Activated CD8-positive, alpha-beta memory T cell treated with anti-CD3 and anti-CD28 coated beads, Interleukin-2, amount 50 U/mL, for 4 hours (primary cell): ENCODE measurements around the gene CCDC185.
"Not testable (repeated sequence)": the region's sequence is repeated elsewhere in the genome, so short reads cannot be mapped to it uniquely, and the experiment has no call there.

Experiments
- DNase-seq: peaks from one replicate; pipeline ENCODE4 v3.0.0-alpha.2; 2020

CCDC185 gene

DNA sequence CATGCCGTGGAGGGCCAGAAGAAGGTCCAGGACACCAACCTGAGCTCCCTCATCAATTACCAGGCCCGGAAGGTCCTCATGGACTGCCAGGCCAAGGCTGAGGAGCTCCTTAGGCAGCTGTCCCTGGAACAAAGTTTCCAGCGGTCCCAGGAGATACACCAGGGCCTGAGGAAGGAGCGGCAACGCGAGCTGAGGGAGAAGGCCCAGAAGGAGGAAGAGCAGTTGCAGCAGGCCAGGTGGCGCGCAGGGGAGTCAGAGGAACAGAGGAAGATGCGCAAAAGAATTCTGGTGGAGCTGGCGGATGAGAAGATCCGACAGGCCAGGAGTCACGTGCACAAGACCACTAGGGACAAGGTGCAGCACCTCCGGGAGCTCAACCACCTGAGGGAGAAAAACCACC, 1.5 kb downstream of the CCDC185 start:
- no peak for DNase-seq

DNA sequence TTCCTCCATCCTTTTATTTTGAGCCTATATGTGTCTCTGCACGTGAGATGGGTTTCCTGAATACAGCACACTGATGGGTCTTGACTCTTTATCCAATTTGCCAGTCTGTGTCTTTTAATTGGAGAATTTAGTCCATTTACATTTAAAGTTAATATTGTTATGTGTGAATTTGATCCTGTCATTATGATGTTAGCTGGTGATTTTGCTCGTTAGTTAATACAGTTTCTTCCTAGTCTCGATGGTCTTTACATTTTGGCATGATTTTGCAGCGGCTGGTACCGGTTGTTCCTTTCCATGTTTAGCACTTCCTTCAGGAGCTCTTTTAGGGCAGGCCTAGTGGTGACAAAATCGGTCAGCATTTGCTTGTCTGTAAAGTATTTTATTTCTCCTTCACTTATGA, 6.2 kb downstream of the CCDC185 start:
- not testable (repeated sequence) for DNase-seq

DNA sequence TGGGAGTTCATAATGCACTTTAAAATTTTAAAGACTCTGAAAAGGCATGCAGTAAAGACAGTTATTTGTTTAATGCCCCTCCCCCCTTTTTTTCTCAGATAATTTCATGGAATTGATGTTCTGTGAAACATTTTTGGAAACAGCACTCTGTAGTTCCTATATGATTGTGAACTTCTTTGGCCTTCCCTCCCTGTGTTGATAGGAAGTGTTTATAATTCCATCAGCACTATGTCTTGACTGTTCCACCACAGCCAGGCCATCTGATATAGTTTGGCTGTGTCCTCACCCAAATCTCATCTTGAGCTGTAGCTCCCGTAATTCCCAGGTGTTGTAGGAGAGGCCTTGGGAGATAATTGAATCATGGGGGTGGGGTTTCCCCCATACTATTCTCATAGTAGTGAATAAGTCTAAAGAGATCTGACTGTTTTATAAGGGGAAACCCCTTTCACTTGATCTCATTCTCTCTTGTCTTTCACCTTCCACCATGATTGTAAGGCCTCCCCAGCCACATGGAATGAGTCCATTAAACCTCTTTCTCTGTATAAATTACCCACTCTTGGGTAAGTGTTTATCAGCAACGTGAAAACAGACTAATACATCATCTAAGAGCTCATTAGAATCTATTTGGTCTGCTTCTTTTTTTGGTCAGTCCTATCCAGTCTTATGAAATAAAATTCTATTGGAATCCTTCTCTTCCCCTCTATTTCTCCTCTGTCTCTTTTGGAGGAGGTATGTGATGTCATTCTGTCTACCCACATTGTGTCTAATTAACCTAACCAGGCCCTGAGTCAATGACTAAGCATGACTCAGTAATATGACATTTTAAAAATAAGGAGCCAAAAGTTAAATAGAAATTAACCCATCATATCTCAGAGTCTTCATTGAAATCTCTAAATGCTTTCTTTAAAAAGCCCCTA, 8.9 kb downstream of the CCDC185 start:
- no peak for DNase-seq

- no peak for DNase-seq
Observed at GRCh38 chr1:223402790-223403142, 9.6 kb downstream of the CCDC185 start.

DNA sequence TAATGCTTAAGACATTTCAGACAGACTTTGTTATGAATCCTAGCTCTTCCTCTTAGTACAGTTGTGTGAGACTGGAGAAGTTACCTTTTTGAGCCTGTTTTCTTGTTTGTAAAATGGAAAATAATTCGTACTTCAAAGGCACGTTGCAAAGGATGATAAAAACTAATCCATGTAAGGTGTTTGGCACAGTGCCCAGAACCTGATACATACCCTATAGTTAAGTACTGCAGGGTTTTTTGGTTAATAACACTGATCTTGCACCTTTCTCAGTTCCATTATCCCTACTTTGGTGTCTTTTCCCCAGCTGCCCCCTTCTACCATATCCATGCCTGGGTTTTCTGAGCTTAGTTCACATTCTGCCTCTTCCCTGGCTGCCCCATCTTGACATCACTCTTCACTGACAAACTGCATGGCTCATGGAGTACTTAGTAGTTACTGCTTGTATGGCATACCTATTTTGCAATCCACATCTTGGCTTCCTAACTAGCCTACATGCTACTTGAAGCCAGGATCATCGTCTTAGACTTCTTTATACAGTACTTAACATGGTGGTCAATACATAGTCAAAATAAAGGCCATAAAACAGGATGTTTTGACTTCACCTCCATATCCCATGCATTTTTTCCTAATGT, 10.1 kb downstream of the CCDC185 start:
- DNase-seq = no peak

GRCh38 chr1:223405507-223405906, 12.3 kb downstream of the CCDC185 start:
- DNase-seq = no peak

- no peak for DNase-seq
Observed at GRCh38 chr1:223410036-223410435, 16.8 kb downstream of the CCDC185 start.

GRCh38 chr1:223411309-223411708, 18.1 kb downstream of the CCDC185 start:
- no peak for DNase-seq

DNA sequence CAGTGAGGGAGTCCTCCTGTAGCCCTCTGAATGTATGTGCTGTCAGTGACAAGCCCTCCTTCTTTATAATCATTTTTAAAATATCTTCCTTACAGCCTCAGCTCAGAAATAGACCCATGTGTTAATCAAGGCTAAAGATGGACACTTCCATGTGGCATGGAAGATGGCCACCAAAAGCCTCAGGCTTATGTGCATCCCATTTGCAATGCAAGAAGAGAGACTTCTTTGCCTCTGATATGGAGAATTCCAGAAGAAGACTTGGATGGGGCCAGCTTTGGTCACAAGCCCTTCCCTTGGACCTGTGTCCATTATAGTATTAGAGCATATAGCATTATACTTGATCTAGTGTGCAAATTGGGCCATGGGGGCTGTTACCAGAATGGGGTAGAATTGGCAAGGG, 18.5 kb downstream of the CCDC185 start:
- no peak for DNase-seq

DNA sequence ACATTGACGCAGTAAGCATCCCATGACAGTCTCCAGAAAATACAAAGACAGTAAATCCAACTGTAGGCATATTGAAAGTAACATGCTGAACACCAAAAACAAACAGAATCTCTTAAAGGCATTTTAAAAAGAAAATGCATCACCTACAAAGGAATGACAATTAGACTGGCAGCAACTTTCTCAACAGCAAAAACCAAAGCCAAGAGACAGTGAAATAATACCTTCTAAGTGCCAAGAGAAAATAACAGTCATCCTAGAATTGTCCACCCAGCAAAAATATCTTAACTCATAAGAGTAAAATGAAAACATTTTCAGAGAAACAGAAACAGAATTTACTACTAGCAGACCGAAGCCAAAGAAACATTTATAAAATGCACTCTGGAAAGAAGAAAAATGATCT, 20.0 kb downstream of the CCDC185 start:
- no peak for DNase-seq

- no peak for DNase-seq
Observed at GRCh38 chr1:223417444-223417843, 24.2 kb downstream of the CCDC185 start.

- DNase-seq = no peak
Observed at GRCh38 chr1:223417903-223418663, 24.9 kb downstream of the CCDC185 start.

DNA sequence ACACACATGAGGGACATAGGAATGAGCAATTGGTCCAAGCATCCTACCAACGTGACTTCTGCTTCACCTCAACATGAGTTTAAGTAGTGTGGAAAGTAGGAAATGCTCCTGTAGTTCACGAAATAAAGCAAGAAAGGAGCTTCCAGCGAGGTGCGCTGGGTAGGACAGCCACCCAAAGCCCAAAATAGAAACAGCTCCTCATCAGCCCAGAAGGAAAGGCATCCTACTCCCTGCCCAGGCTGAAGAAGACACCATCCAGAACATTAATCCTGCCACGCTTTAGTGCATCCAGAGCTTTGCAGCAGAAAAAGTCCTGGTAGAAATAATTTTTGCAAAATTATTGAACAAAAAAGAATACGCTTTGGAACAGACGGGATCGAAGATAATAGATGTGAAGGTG, 25.9 kb downstream of the CCDC185 start:
- no peak for DNase-seq

DNA sequence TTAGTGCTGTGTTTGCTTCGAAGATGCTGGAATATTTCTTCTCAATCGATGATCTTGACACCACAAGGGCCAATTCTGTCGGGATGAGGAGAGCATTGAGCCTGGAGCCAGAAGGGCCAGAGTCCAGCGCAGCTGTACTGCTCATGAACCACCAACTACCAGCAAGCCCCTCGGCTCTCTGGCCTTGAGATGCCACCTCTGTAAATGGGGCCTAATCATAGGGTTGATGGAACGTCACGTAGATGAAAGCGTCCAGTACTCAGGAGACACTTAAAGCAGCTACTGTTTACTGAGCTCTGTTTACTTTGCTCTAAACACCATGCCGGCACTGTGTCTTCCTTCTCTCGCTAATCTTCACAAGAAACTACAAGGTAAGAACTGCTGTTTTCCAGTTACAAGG, 26.3 kb downstream of the CCDC185 start:
- DNase-seq = no peak

- no peak for DNase-seq
Observed at GRCh38 chr1:223421025-223421424, 27.8 kb downstream of the CCDC185 start.

DNA sequence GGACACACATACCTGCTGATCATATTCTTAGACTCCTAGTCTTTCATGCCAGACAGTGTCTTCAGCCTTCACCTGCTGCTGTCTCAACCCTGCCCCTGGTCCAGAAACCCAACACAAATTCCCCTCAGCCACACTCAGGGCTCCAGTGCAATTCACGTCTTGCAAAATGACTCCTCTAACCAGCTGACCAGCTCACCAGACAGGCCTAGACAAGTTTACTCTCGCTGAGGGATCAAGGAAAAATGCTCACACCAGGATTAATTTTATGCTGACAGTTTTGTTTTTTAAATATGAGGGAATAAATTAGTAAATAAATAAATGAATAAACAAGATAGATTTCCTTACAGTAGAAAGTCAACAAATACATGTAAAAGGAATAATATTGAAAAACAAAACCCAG, 28.5 kb downstream of the CCDC185 start:
- no peak for DNase-seq

DNA sequence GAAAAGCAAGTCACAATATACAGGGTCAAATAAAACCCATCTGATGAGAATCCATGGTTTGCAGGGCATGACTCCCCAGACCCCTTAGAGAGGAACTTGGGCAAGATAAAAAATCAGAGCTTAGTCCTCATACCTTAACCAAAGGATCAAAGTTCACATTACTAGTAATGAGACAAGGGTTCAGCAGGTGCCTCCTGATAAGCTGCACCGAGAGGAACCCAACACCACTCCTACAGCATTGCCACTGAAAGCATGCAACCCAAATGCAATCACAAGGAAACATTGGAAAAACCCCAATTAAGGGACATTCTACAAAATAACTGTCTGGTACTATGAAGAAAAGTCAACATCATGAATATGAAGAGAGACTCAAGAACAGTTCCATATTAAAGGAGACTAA, 29.7 kb downstream of the CCDC185 start:
- no peak for DNase-seq

DNA sequence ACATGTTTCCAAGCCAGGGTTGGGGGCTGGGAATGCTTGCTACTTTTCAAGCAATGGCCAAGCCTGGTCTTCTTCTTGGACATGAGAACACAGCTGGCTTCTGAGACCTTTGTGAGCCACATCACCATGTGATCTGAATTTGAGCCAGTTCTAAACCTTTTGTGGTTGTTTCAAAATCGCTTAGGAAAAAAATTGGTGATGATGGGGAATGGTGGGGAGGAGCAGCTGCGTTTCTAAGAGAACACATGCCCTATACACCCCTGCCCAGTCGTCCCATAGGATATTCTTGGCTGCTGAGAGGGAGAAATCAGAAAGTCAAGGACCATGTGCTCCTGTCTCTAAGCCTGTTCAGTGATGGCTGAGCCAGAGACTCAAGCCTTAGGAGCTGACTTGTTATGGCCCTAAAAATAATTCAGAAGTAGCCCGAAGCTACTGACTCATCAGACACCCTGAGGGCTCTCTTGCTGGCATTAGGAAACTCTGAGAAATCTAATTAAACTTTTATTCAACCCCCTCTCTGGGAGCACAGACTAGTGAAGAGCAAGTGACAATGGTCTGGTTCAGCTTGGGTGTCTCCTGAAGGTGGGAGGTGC, 30.5 kb downstream of the CCDC185 start:
- DNase-seq = no peak

GRCh38 chr1:223425550-223425949, 32.3 kb downstream of the CCDC185 start:
- no peak for DNase-seq

DNA sequence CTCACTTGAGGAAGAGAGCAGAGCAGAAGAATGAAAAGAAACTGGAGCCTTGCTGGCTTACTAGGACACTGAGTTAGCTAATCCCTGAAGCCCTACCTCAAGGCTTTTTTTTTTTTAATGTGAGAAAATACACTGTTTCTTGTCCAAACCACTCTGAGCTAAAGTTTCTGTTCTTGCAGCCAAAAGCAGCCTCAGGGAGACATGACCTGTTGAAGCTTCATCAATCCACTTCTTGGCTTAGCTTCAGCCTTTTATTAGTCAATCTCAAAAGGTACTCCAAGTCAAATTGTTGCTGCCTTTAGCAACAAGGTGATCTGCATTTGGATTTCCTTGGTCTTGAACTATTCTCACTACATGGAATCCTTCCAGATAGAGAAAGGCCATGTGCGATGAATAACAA, 33.7 kb downstream of the CCDC185 start:
- no peak for DNase-seq

GRCh38 chr1:223429313-223429731, 36.1 kb downstream of the CCDC185 start:
- no peak for DNase-seq

DNA sequence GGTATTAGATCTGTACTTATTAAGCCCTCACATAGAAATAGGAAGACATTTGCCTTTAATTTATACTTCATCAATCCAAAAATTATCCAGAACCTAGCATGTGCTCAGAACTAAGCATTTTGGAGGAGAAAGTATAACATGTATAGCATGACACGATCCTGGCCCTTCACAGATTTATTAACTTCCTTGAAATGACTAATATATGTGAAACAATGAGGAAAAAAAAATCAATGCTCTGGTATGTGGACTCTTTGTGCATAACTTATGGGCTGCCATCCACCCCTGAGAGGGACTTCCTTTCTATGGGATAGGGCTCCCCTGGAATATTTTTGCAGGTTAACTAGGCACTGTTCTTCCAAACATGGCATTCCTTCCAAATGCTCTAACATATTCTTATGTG, 36.6 kb downstream of the CCDC185 start:
- DNase-seq = no peak

DNA sequence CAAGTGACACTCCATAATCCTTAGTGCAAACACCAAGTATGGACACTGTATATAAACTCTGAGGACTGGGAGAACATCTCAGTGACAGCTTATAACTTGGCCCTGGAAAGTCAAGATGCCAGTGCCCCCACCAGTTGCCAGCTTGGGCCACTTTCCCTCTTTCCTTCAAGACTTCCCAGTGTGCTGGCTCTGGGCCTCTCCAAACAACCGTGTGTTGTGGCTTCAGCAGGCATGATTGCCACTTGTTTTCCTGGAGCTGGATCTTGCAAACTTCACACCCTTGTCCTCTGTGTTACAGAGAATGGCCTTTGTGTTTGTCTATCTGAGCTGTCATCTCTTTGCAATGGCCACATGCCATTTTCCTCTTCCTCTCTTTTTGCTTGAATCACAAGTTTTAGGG, 37.0 kb downstream of the CCDC185 start:
- no peak for DNase-seq
